CD4-positive, CD25-positive, alpha-beta regulatory T cell (primary cell): Measurements from ENCODE around the gene ACIN1. TPM values are rescaled to one million over a fixed set of nuclear protein-coding genes. Genes with fewer than 3 reads are reported as not detected.
"Not testable (repeated sequence)": the region's sequence is repeated elsewhere in the genome, so short reads cannot be mapped to it uniquely, and the experiment has no call there.

Source experiments
- ATAC-seq, 2 donors: fragments of 150-1000 bp; cut with Tn5 transposase; one replicate each; pipeline ENCODE4 v1.10.0; 2021; ENCODE audit warnings: low read depth in 2 of 2, moderate number of reproducible peaks in 2 of 2, moderate library complexity in 1 of 2
- DNase-seq, 3 donors: peaks; one replicate each; pipeline versions ENCODE4 v3.0.0 to v3.0.0-alpha.2; 2012 to 2022; ENCODE audit warnings: mixed read lengths in 1 of 3
- H3K27ac ChIP-seq: one replicate; pipeline ENCODE4 v1.7.0; 2013; ENCODE audit warnings: mild to moderate bottlenecking, low read length; ENCODE audit not compliant: insufficient read depth, poor library complexity, severe bottlenecking
- H3K27me3 ChIP-seq: one replicate; pipeline ENCODE4 v1.7.0; 2013; ENCODE audit warnings: low read length; ENCODE audit not compliant: control insufficient read depth, insufficient read depth
- H3K36me3 ChIP-seq: one replicate; pipeline ENCODE4 v1.7.0; 2013; ENCODE audit warnings: mild to moderate bottlenecking, low read length, moderate library complexity; ENCODE audit not compliant: control insufficient read depth, insufficient read depth
- H3K4me1 ChIP-seq: 2 replicates; pipeline ENCODE4 v1.7.0; 2013; ENCODE audit warnings: mild to moderate bottlenecking, low read length; ENCODE audit not compliant: insufficient read depth, control insufficient read depth, poor library complexity, severe bottlenecking
- H3K4me3 ChIP-seq: one replicate; pipeline ENCODE4 v1.7.0; 2013; ENCODE audit warnings: low read depth, mild to moderate bottlenecking, low read length, moderate library complexity
- H3K9me3 ChIP-seq, 2 experiments: 1 replicate in 1 of 2; 2 replicates in 1 of 2; pipeline ENCODE4 v1.7.0; 2013; ENCODE audit warnings: low read length in 2 of 2, mild to moderate bottlenecking in 1 of 2, moderate library complexity in 1 of 2; ENCODE audit not compliant: control insufficient read depth in 2 of 2
- H3K27ac Mint-ChIP-seq, 3 donors: one replicate each; pipeline ENCODE4 v1.8.0; 2020 to 2022; ENCODE audit warnings: mild to moderate bottlenecking in 3 of 3, mixed read lengths in 3 of 3, moderate library complexity in 2 of 3
- H3K27me3 Mint-ChIP-seq: one replicate; pipeline ENCODE4 v1.8.0; 2022; ENCODE audit warnings: mild to moderate bottlenecking, mixed read lengths
- H3K36me3 Mint-ChIP-seq: one replicate; pipeline ENCODE4 v1.8.0; 2020; ENCODE audit warnings: mixed read lengths
- H3K4me1 Mint-ChIP-seq, 4 donors: one replicate each; pipeline ENCODE4 v1.8.0; 2020 to 2022; ENCODE audit warnings: mixed read lengths in 4 of 4, mild to moderate bottlenecking in 1 of 4
- H3K4me3 Mint-ChIP-seq, 4 donors: one replicate each; pipeline ENCODE4 v1.8.0; 2020 to 2022; ENCODE audit warnings: mild to moderate bottlenecking in 4 of 4, mixed read lengths in 4 of 4, moderate library complexity in 3 of 4
- H3K9me3 Mint-ChIP-seq, 7 donors: one replicate each; pipeline ENCODE4 v1.8.0; 2020 to 2022; ENCODE audit warnings: mixed read lengths in 7 of 7, mild to moderate bottlenecking in 3 of 7, moderate library complexity in 2 of 7
- polyA plus RNA-seq, 4 donors: library from polyadenylated mRNA; unstranded; fragments of 300-500 nt; fragmentation: Illumina TruSeq; gene quantifications; one replicate each; pipeline ENCODE4 v1.2.3, GENCODE V29; 2021
- total RNA-seq: library from RNA; stranded (reverse); gene quantifications from one replicate; pipeline ENCODE4 v1.2.3, GENCODE V29; 2022

ACIN1 gene
- total and polyA plus RNA-seq, 5 donors from 2014 or later, result 6.8 to 340 (median 7.7) TPM

DNA sequence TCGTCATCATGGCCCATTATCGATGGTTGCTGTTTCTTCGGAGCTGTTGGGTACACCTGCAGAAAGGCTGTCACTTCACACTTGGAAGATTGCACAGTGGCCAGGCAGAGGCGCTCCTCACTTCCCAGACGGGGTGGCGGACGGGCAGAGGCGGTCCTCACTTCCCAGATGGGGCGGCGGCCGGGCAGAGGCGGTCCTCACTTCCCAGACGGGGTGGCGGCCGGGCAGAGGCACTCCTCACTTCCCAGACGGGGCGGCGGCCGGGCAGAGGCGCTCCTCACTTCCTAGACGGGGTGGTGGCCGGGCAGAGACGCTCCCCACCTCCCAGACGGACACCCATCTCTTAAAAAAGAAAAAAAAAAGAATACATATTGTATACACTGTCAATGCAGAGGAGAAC is 13.2 kb upstream of the ACIN1 start:
- H3K27ac Mint-ChIP-seq, H3K4me1 Mint-ChIP-seq, H3K27me3 Mint-ChIP-seq, H3K9me3 Mint-ChIP-seq, H3K9me3 ChIP-seq, H3K36me3 Mint-ChIP-seq, H3K4me3 Mint-ChIP-seq, DNase-seq, H3K4me3 ChIP-seq, H3K36me3 ChIP-seq, H3K27me3 ChIP-seq, H3K4me1 ChIP-seq, H3K27ac ChIP-seq, ATAC-seq: not testable (repeated sequence)

DNA sequence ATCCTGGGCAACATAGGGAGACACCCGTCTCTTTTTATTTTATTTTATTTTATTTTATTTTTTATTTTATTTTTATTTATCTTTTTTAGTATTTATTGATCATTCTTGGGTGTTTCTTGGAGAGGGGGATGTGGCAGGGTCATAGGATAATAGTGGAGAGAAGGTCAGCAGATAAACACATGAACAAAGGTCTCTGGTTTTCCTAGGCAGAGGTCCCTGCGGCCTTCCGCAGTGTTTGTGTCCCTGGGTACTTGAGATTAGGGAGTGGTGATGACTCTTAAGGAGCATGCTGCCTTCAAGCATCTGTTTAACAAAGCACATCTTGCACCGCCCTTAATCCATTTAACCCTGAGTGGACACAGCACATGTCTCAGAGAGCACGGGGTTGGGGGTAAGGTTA is 12.7 kb upstream of the ACIN1 start:
- not testable (repeated sequence) for H3K9me3 Mint-ChIP-seq, H3K27ac Mint-ChIP-seq, H3K27me3 Mint-ChIP-seq, H3K9me3 ChIP-seq, H3K27me3 ChIP-seq, H3K4me1 Mint-ChIP-seq, H3K4me3 ChIP-seq, H3K4me3 Mint-ChIP-seq, H3K4me1 ChIP-seq, H3K27ac ChIP-seq, DNase-seq, ATAC-seq, H3K36me3 ChIP-seq, H3K36me3 Mint-ChIP-seq

DNA sequence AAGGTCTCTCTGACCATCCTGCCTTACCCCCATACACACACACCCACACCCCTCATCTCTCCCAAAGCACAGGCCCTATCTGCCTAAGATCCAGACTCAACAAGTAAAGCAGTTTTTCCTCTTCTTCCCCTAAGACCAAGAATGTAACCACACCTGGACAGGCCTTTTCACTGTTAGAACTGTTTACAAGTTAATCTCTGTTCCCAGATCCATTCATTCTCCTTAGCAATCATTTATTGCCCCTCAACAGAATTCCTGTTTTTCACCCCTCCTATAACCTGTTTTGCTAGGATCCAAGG is 11.8 kb upstream of the ACIN1 start:
- no peak for DNase-seq
- H3K27me3 ChIP-seq, result peaks cover 3% of the 10 kb centered on the region
- no peak overlapping the region for H3K4me3 Mint-ChIP-seq
- H3K27ac ChIP-seq, result no peak overlapping the region
- peak overlapping the region in 1 of 3 donors; percentile 44 for H3K27ac Mint-ChIP-seq
- ATAC-seq, result no peak
- H3K36me3 Mint-ChIP-seq, result no peaks in the 10 kb centered on the region
- no peaks in the 10 kb centered on the region for H3K4me1 Mint-ChIP-seq
- H3K9me3 Mint-ChIP-seq, result no peaks in the 10 kb centered on the region
- H3K27me3 Mint-ChIP-seq, result peaks cover 7% of the 10 kb centered on the region
- no peaks in the 10 kb centered on the region for H3K4me1 ChIP-seq
- no peaks in the 10 kb centered on the region for H3K36me3 ChIP-seq
- H3K4me3 ChIP-seq, result no peak overlapping the region
- no peaks in the 10 kb centered on the region for H3K9me3 ChIP-seq

GRCh38 chr14:23105348-23105824 is 10.4 kb upstream of the ACIN1 start:
- DNase-seq, result no peak
- Histone ChIP-seq H3K4me3 (no peak overlapping the region), H3K27me3 (peaks cover 2% of the 10 kb centered on the region), H3K27ac (no peak overlapping the region), H3K9me3 (no peaks in the 10 kb centered on the region), H3K36me3 (no peaks in the 10 kb centered on the region), H3K4me1 (no peaks in the 10 kb centered on the region)
- no peaks in the 10 kb centered on the region for H3K36me3 Mint-ChIP-seq
- H3K27me3 Mint-ChIP-seq, result peaks cover 7% of the 10 kb centered on the region
- H3K9me3 Mint-ChIP-seq, result no peaks in the 10 kb centered on the region
- no peak for ATAC-seq
- peak overlapping the region in 1 of 4 donors; percentile 39 for H3K4me3 Mint-ChIP-seq
- peaks cover 0 to 5% (median under 1%) of the 10 kb centered on the region in 4 donors for H3K4me1 Mint-ChIP-seq
- no peak overlapping the region for H3K27ac Mint-ChIP-seq

- peak within 1 kb of the TSS in 1 of 3 donors; percentile 25 for H3K27ac Mint-ChIP-seq
- Histone ChIP-seq H3K4me3 (no peak within 1 kb of the TSS), H3K4me1 (no peaks in the 10 kb centered on the region), H3K27me3 (no peaks in the 10 kb centered on the region), H3K9me3 (no peaks in the 10 kb centered on the region), H3K36me3 (no peaks in the 10 kb centered on the region), H3K27ac (no peak within 1 kb of the TSS)
- peaks cover 0 to 5% (median 4%) of the 10 kb centered on the region in 4 donors for H3K4me1 Mint-ChIP-seq
- peaks cover under 1% of the 10 kb centered on the region for H3K36me3 Mint-ChIP-seq
- peaks cover 7% of the 10 kb centered on the region for H3K27me3 Mint-ChIP-seq
- H3K4me3 Mint-ChIP-seq, result peak within 1 kb of the TSS in 1 of 4 donors; percentile 39
- DNase-seq (no peak), ATAC-seq (no peak)
- no peaks in the 10 kb centered on the region for H3K9me3 Mint-ChIP-seq
Observed at GRCh38 chr14:23104591-23105347, 9.8 kb upstream of the ACIN1 start, which contains the start of gene CIROP. TSS of gene CIROP (minus strand) at chr14:23104989. CDS start at chr14:23104920, 69 bp downstream.

DNA sequence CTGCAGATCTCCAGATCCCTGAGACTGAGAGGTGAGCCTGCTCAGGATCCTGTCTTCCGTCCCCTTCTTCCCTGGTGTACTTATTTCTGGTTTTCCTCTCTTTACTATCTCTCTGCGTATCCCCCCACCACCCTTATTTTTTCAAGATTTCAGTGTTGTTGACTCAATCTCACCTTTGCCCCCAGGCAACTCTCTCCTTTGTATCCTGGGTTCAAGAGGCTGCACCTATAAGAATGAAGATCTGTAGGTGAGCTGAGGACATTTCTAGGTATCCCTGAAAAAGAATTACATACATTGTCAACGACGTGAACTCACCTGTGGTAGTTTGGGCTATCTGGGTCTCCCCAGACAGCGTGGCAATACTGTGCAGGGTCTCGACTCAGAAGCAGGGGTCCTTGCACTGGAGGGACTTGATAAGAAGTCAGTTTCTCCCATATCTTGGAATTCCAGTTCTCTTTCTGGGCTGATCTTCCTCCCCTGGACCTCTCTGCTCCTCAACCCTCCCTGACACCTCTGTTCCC is 9.2 kb upstream of the ACIN1 start:
- Mint-ChIP-seq H3K36me3 (peaks cover 4% of the 10 kb centered on the region), H3K4me3 (no peak overlapping the region), H3K4me1 (peaks cover 0 to 10% (median 4%) of the 10 kb centered on the region in 4 donors), H3K9me3 (no peaks in the 10 kb centered on the region), H3K27me3 (peaks cover 7% of the 10 kb centered on the region), H3K27ac (peak overlapping the region in 1 of 3 donors; percentile 25)
- H3K4me1 ChIP-seq, result no peaks in the 10 kb centered on the region
- no peaks in the 10 kb centered on the region for H3K36me3 ChIP-seq
- ATAC-seq, result no peak
- no peak overlapping the region for H3K27ac ChIP-seq
- no peak for DNase-seq
- no peaks in the 10 kb centered on the region for H3K27me3 ChIP-seq
- H3K4me3 ChIP-seq, result no peak overlapping the region
- no peaks in the 10 kb centered on the region for H3K9me3 ChIP-seq

GRCh38 chr14:23103581-23103980 is 8.6 kb upstream of the ACIN1 start:
- peaks cover 3% of the 10 kb centered on the region for H3K36me3 ChIP-seq
- Mint-ChIP-seq H3K4me3 (no peak overlapping the region), H3K36me3 (peaks cover 4% of the 10 kb centered on the region), H3K27me3 (peaks cover 7% of the 10 kb centered on the region), H3K9me3 (no peaks in the 10 kb centered on the region), H3K27ac (peak overlapping the region in 1 of 3 donors; percentile 92), H3K4me1 (peaks cover 0 to 15% (median 4%) of the 10 kb centered on the region in 4 donors)
- no peaks in the 10 kb centered on the region for H3K9me3 ChIP-seq
- no peak overlapping the region for H3K27ac ChIP-seq
- DNase-seq, result no peak
- H3K27me3 ChIP-seq, result no peaks in the 10 kb centered on the region
- no peaks in the 10 kb centered on the region for H3K4me1 ChIP-seq
- no peak for ATAC-seq
- H3K4me3 ChIP-seq, result no peak overlapping the region

DNA sequence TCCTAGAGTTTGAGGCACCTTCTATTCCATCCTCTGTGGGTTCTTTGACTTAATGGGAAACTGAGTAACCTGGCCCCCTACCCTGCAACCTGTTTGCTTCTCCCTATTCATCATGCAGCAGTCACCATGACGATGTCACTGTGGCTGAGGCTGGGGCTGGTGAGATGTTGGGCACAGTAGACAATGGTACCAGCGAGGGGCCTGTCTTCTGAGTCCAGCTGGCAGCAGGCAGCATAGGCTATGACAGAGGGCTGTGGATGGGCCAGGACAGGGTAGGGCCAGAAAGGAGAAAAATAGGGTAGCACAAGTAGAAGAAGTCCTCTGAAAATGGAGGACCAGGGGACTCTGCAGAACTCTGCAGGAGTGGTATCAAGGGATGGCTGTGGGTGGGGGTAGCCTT is 7.9 kb upstream of the ACIN1 start:
- no peak overlapping the region for H3K4me3 Mint-ChIP-seq
- no peak overlapping the region for H3K4me3 ChIP-seq

More for the DNA sequence above, 7.9 kb upstream of the ACIN1 start:
- no peak for ATAC-seq
- Histone ChIP-seq H3K27me3 (no peaks in the 10 kb centered on the region), H3K36me3 (peaks cover 11% of the 10 kb centered on the region), H3K27ac (no peak overlapping the region), H3K9me3 (no peaks in the 10 kb centered on the region), H3K4me1 (no peaks in the 10 kb centered on the region)
- Mint-ChIP-seq H3K27ac (peak overlapping the region in 1 of 3 donors; percentile 76), H3K9me3 (no peaks in the 10 kb centered on the region), H3K4me1 (peaks cover 3 to 17% (median 4%) of the 10 kb centered on the region in 4 donors), H3K36me3 (peaks cover 6% of the 10 kb centered on the region), H3K27me3 (peaks cover 7% of the 10 kb centered on the region)
- no peak for DNase-seq
